HepG2 (cell line): ENCODE data around the gene CCDC85C. TPM values are rescaled to one million over a fixed set of nuclear protein-coding genes. Genes with fewer than 3 reads are reported as not detected.

Experiments
- BRF2 ChIP-seq: sonication (generic); formaldehyde crosslinking; IDR thresholded peaks from 2 replicates; pipeline ENCODE4 v1.8.1; 2022; ENCODE audit warnings: mild to moderate bottlenecking, missing genetic modification reagents
- GTF2F1 ChIP-seq: fragments of 150-350 bp; IDR thresholded peaks from 2 replicates; pipeline ENCODE4 v1.6.1; 2014; ENCODE audit warnings: low read length
- KLF16 ChIP-seq, 2 experiments: sonication (generic) in 1 of 2; formaldehyde crosslinking in 1 of 2; IDR thresholded peaks; 2 replicates each; pipeline versions ENCODE4 v1.6.1 to v1.8.0; 2016 to 2023; ENCODE audit warnings: missing genetic modification reagents in 2 of 2, missing compliant biosample characterization in 1 of 2
- NCOA2 ChIP-seq: sonication (generic); formaldehyde crosslinking; IDR thresholded peaks from 2 replicates; pipeline ENCODE4 v1.8.0; 2022; ENCODE audit warnings: inconsistent platforms
- SKIL ChIP-seq: sonication (generic); formaldehyde crosslinking; IDR thresholded peaks from 2 replicates; pipeline ENCODE4 v1.8.0; 2022; ENCODE audit warnings: missing genetic modification reagents, mild to moderate bottlenecking, moderate library complexity, borderline replicate concordance
- YEATS4 ChIP-seq: sonication (generic); formaldehyde crosslinking; IDR thresholded peaks from 2 replicates; pipeline ENCODE4 v1.4.0; 2020; ENCODE audit warnings: missing genetic modification reagents, borderline replicate concordance
- ZFP1 ChIP-seq: IDR thresholded peaks from 2 replicates; pipeline ENCODE4 v1.6.1; 2016
- ZFP41 ChIP-seq: sonication (generic); formaldehyde crosslinking; IDR thresholded peaks from 2 replicates; pipeline ENCODE4 v1.4.0; 2020; ENCODE audit warnings: mild to moderate bottlenecking, missing genetic modification reagents, borderline replicate concordance
- ZHX2 ChIP-seq, 2 experiments: sonication (generic) in 1 of 2; formaldehyde crosslinking in 1 of 2; IDR thresholded peaks; 2 replicates each; pipeline versions ENCODE4 v1.6.1 to v1.9.0; 2014 to 2022; ENCODE audit warnings: antibody characterized with exemption in 1 of 2, borderline replicate concordance in 1 of 2, inconsistent platforms in 1 of 2, low read depth in 1 of 2, missing genetic modification reagents in 1 of 2
- ZNF3 ChIP-seq: IDR thresholded peaks from 2 replicates; pipeline ENCODE4 v1.7.0; 2017; ENCODE audit warnings: inconsistent platforms
- ZNF543 ChIP-seq: sonication (generic); formaldehyde crosslinking; IDR thresholded peaks from 2 replicates; pipeline ENCODE4 v1.4.0; 2020; ENCODE audit warnings: mild to moderate bottlenecking, missing genetic modification reagents
- ZNF564 ChIP-seq: sonication (generic); formaldehyde crosslinking; IDR thresholded peaks from 2 replicates; pipeline ENCODE4 v1.8.1; 2023; ENCODE audit warnings: mild to moderate bottlenecking, missing genetic modification reagents
- ZNF609 ChIP-seq: sonication (generic); formaldehyde crosslinking; IDR thresholded peaks from 2 replicates; pipeline ENCODE4 v1.4.0; 2020; ENCODE audit warnings: mild to moderate bottlenecking, missing genetic modification reagents, borderline replicate concordance
- ZNF7 ChIP-seq: IDR thresholded peaks from 2 replicates; pipeline ENCODE4 v1.6.1; 2016; ENCODE audit warnings: missing biosample characterization, missing genetic modification reagents
- polyA plus RNA-seq, 8 experiments: library from polyadenylated mRNA; depleted of rRNA in 3 of 8; stranded (reverse) in 7 of 8; unstranded in 1 of 8; fragments of >200 nt; fragmentation: Illumina TruSeq in 4 of 8; extraction: Trizol in 4 of 8; gene quantifications; 2 replicates each; pipeline versions ENCODE4 v1.2.1 to v1.2.3, GENCODE V29; 2011 to 2016; ENCODE audit warnings: low read depth in 4 of 8, missing spikeins in 1 of 8, mixed read lengths in 1 of 8; ENCODE audit not compliant: insufficient read depth in 1 of 8
- total RNA-seq, 5 experiments: library from RNA; depleted of rRNA; stranded (reverse); fragments of >200 nt; fragmentation: Illumina TruSeq; extraction: Trizol; gene quantifications; 2 replicates each; pipeline ENCODE4 v1.2.3, GENCODE V29; 2016; ENCODE audit warnings: low read depth in 1 of 5

The CCDC85C gene
- total and polyA plus RNA-seq, 2 of the 13 experiments (the other 11 are each of a cell fraction or from before 2014, with no cell fraction given), result 18.8 to 43.8 TPM

- TF ChIP-seq ZHX2 (IDR thresholded peaks at IDR 0.05; ENCODE audit: low read depth) (no peak), ZHX2 (CRISPR knock-in tag; IDR thresholded peaks at IDR 0.05; ENCODE audit: borderline replicate concordance) (peak; percentile 99; the same call in 1 of the 2 replicates), ZFP41 (CRISPR knock-in tag) (peak; percentile 92; the same call in 1 of the 2 replicates), ZNF564 (peak; percentile 91), ZNF609 (peak; percentile 46; the same call in 1 of the 2 replicates), ZNF3 (CRISPR knock-in tag) (no peak), ZFP1 (no peak), ZNF543 (peak; percentile 87; the same call in 1 of the 2 replicates), KLF16 (CRISPR knock-in tag; IDR thresholded peaks at IDR 0.05) (peak; percentile 64 to 96; a peak in 2 of 4 replicates), GTF2F1 (no peak), BRF2 (CRISPR knock-in tag) (peak; percentile 83; the same call in 1 of the 2 replicates), YEATS4 (CRISPR knock-in tag) (peak; percentile 69; the same call in 1 of the 2 replicates), ZNF7 (no peak), NCOA2 (CRISPR knock-in tag) (no peak), SKIL (CRISPR knock-in tag) (peak; percentile 69)
Measured at GRCh38 chr14:99603471-99604277, at the start of gene CCDC85C (continued).
